Measurements from ENCODE around the gene KRTAP5-7. TPM values are rescaled to one million over a fixed set of nuclear protein-coding genes. Genes with fewer than 3 reads are reported as not detected.

Gene KRTAP5-7
- total and polyA plus RNA-seq, 2 experiments from 2014 or later: not detected

DNA sequence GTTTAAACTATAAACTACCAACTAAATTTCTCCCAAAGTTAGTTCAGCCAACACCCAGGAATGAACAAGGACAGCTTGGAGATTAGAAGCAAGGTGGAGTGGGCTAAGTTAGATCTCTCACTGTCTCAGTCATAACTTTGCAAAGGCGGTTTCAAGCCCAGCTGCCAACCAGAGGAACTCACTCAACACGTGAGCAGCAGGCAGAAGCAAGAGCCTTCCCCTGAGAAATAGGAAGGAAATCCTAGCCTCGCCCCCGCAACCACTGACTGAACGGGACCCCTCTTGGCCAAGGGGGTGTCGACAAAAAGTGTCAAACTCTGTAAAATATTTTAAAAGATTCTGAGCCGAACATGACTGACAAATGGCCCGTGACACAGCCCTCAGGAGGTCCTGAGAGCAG lies 16.8 kb downstream of the KRTAP5-7 start (continued):
- TF ChIP-seq, protein P1, sequence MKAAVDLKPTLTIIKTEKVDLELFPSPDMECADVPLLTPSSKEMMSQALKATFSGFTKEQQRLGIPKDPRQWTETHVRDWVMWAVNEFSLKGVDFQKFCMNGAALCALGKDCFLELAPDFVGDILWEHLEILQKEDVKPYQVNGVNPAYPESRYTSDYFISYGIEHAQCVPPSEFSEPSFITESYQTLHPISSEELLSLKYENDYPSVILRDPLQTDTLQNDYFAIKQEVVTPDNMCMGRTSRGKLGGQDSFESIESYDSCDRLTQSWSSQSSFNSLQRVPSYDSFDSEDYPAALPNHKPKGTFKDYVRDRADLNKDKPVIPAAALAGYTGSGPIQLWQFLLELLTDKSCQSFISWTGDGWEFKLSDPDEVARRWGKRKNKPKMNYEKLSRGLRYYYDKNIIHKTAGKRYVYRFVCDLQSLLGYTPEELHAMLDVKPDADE (IDR thresholded peaks at IDR 0.05): no peak
- TF ChIP-seq, protein P2, sequence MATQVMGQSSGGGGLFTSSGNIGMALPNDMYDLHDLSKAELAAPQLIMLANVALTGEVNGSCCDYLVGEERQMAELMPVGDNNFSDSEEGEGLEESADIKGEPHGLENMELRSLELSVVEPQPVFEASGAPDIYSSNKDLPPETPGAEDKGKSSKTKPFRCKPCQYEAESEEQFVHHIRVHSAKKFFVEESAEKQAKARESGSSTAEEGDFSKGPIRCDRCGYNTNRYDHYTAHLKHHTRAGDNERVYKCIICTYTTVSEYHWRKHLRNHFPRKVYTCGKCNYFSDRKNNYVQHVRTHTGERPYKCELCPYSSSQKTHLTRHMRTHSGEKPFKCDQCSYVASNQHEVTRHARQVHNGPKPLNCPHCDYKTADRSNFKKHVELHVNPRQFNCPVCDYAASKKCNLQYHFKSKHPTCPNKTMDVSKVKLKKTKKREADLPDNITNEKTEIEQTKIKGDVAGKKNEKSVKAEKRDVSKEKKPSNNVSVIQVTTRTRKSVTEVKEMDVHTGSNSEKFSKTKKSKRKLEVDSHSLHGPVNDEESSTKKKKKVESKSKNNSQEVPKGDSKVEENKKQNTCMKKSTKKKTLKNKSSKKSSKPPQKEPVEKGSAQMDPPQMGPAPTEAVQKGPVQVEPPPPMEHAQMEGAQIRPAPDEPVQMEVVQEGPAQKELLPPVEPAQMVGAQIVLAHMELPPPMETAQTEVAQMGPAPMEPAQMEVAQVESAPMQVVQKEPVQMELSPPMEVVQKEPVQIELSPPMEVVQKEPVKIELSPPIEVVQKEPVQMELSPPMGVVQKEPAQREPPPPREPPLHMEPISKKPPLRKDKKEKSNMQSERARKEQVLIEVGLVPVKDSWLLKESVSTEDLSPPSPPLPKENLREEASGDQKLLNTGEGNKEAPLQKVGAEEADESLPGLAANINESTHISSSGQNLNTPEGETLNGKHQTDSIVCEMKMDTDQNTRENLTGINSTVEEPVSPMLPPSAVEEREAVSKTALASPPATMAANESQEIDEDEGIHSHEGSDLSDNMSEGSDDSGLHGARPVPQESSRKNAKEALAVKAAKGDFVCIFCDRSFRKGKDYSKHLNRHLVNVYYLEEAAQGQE (IDR thresholded peaks at IDR 0.05; ENCODE audit: unreplicated experiment): no peak
- TF ChIP-seq ZNF114 (CRISPR knock-in tag; IDR thresholded peaks at IDR 0.05) (no peak), JUNB (IDR thresholded peaks at IDR 0.05; ENCODE audit: unreplicated experiment) (no peak), CREB1 (CRISPR knock-in tag; IDR thresholded peaks at IDR 0.05; ENCODE audit: low read depth) (no peak), NANOG (IDR thresholded peaks at IDR 0.05; ENCODE audit: borderline replicate concordance) (no peak), EZH2 (IDR thresholded peaks at IDR 0.05; ENCODE audit: low read depth, unreplicated experiment) (no peak), EZH2phosphoT487 (IDR thresholded peaks at IDR 0.05; ENCODE audit: unreplicated experiment) (no peak), ZNF331 (CRISPR knock-in tag; IDR thresholded peaks at IDR 0.05; ENCODE audit: low read depth) (no peak)
- TF ChIP-seq, protein P3, sequence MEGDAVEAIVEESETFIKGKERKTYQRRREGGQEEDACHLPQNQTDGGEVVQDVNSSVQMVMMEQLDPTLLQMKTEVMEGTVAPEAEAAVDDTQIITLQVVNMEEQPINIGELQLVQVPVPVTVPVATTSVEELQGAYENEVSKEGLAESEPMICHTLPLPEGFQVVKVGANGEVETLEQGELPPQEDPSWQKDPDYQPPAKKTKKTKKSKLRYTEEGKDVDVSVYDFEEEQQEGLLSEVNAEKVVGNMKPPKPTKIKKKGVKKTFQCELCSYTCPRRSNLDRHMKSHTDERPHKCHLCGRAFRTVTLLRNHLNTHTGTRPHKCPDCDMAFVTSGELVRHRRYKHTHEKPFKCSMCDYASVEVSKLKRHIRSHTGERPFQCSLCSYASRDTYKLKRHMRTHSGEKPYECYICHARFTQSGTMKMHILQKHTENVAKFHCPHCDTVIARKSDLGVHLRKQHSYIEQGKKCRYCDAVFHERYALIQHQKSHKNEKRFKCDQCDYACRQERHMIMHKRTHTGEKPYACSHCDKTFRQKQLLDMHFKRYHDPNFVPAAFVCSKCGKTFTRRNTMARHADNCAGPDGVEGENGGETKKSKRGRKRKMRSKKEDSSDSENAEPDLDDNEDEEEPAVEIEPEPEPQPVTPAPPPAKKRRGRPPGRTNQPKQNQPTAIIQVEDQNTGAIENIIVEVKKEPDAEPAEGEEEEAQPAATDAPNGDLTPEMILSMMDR (conservative IDR thresholded peaks at IDR 0.05; ENCODE audit: low read depth in 2 of 2): no peak

DNA sequence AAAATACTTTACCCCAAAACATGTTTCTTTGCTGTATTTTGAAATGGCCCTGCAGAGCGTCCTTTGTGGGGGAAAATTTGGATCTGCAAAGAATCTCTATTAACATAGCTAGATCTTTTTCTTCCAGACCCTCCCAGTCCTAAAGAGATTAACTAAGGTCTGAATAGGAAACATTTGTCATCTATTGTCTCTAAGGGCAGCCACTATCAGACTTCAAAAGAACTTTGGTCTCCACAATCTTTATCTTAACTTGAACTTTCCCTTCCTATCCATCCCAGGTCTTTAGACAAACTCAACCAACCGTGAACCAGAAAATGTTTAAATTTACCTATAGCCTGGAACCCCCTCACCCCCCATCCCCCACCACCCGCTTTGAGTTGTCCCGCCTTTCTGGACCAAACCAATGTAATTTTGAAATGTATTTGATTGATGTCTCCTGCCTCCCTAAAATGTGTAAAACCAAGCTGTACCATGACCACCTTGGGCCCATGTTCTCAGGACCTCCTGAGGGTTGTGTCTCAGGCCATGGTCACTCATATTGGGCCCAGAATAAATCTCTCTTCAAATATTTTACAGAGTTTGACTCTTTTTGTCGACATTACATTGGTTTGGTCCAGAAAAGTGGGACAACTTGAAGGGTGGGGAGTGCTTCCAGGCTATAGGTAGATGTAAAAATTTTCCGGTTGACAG lies 17.6 kb downstream of the KRTAP5-7 start:
- no peak overlapping the region for H2AFZ ChIP-seq
- Mint-ChIP-seq H3K9me3 (peaks cover 18% of the 10 kb centered on the region), H3K36me3 (ENCODE audit: low read depth) (peaks cover 16% of the 10 kb centered on the region; the same call in 2 of the 3 replicates), H3K4me1 (peaks cover 12% of the 10 kb centered on the region), H3K4me3 (no peak overlapping the region), H3K27ac (no peak overlapping the region), H3K27me3 (ENCODE audit: insufficient read depth, low read depth, poor library complexity) (peaks cover 3% of the 10 kb centered on the region)
- no peaks in the 10 kb centered on the region for H4K20me1 ChIP-seq (replicated peaks; ENCODE audit: insufficient read depth)
- H3K79me2 ChIP-seq (replicated peaks; ENCODE audit: insufficient read depth): no peaks in the 10 kb centered on the region
- H3K4me1 ChIP-seq (ENCODE audit: insufficient read depth): peaks cover 10% of the 10 kb centered on the region; the same call in 1 of the 2 replicates
- H3F3A ChIP-seq (replicated peaks; ENCODE audit: low read depth): no peaks in the 10 kb centered on the region
- DNase-seq (ENCODE audit: low spot score) (no peak), ATAC-seq (no peak)
- no peak overlapping the region for H3K4me2 ChIP-seq
- H3K27ac ChIP-seq (ENCODE audit: low read depth): no peak overlapping the region
- H3K27me3 ChIP-seq (ENCODE audit: insufficient read depth): no peaks in the 10 kb centered on the region
- H3K4me3 ChIP-seq: no peak overlapping the region
- H3K36me3 ChIP-seq (ENCODE audit: insufficient read depth): no peaks in the 10 kb centered on the region
- TF ChIP-seq, protein P1 (IDR thresholded peaks at IDR 0.05): no peak
- TF ChIP-seq EZH2 (IDR thresholded peaks at IDR 0.05; ENCODE audit: low read depth, unreplicated experiment): no peak
- peaks cover 6% of the 10 kb centered on the region; the same call in 1 of the 2 replicates for H3K9me2 ChIP-seq (ENCODE audit: insufficient read depth)
